Endothelial cell of umbilical vein (primary cell): ENCODE results near the gene SLC23A3.

Experiments used
- EZH2 ChIP-seq: IDR thresholded peaks from 2 replicates; pipeline ENCODE4 v1.6.1; 2012; ENCODE audit warnings: borderline replicate concordance, low read depth, mild to moderate bottlenecking, moderate library complexity, low read length, inconsistent platforms; ENCODE audit not compliant: severe bottlenecking
- FOS ChIP-seq: IDR thresholded peaks from 2 replicates; pipeline ENCODE4 v1.6.1; 2011; ENCODE audit warnings: mild to moderate bottlenecking, low read length, moderate library complexity, borderline replicate concordance; ENCODE audit not compliant: insufficient read depth
- GATA2 ChIP-seq: IDR thresholded peaks from 2 replicates; pipeline ENCODE4 v1.7.0; 2011; ENCODE audit warnings: low read depth, mild to moderate bottlenecking, moderate library complexity, mixed read lengths, low read length; ENCODE audit not compliant: insufficient read length, insufficient read depth
- JUN ChIP-seq: IDR thresholded peaks from 2 replicates; pipeline ENCODE4 v1.6.1; 2011; ENCODE audit warnings: borderline replicate concordance, low read depth; ENCODE audit not compliant: insufficient read length, insufficient read depth
- MYC ChIP-seq: IDR thresholded peaks from one replicate; pipeline ENCODE4 v1.6.1; 2011; ENCODE audit warnings: mild to moderate bottlenecking, low read depth, low read length
- POLR2A ChIP-seq: IDR thresholded peaks from 2 replicates; pipeline ENCODE4 v1.6.1; 2012; ENCODE audit warnings: low read depth, mild to moderate bottlenecking, control low read depth, low read length
- POLR2AphosphoS5 ChIP-seq: IDR thresholded peaks from 2 replicates; pipeline ENCODE4 v1.6.1; 2012; ENCODE audit warnings: low read depth, mild to moderate bottlenecking, control low read depth, low read length, moderate library complexity; ENCODE audit not compliant: insufficient read depth
- TF ChIP-seq, protein P1 (sequence below), 2 donors: IDR thresholded peaks; 1 replicate in 1 of 2; 2 replicates in 1 of 2; pipeline ENCODE4 v1.5.1; 2011; ENCODE audit warnings: low read length in 2 of 2, mild to moderate bottlenecking in 2 of 2, moderate library complexity in 2 of 2, control low read depth in 1 of 2, inconsistent platforms in 1 of 2, low read depth in 1 of 2; ENCODE audit not compliant: insufficient read depth in 1 of 2; ENCODE audit errors: extremely low read depth in 1 of 2
- TF ChIP-seq, protein P2 (sequence below): IDR thresholded peaks from 2 replicates; pipeline ENCODE4 v1.6.1; 2011; ENCODE audit not compliant: insufficient read depth, insufficient read length

DNA sequence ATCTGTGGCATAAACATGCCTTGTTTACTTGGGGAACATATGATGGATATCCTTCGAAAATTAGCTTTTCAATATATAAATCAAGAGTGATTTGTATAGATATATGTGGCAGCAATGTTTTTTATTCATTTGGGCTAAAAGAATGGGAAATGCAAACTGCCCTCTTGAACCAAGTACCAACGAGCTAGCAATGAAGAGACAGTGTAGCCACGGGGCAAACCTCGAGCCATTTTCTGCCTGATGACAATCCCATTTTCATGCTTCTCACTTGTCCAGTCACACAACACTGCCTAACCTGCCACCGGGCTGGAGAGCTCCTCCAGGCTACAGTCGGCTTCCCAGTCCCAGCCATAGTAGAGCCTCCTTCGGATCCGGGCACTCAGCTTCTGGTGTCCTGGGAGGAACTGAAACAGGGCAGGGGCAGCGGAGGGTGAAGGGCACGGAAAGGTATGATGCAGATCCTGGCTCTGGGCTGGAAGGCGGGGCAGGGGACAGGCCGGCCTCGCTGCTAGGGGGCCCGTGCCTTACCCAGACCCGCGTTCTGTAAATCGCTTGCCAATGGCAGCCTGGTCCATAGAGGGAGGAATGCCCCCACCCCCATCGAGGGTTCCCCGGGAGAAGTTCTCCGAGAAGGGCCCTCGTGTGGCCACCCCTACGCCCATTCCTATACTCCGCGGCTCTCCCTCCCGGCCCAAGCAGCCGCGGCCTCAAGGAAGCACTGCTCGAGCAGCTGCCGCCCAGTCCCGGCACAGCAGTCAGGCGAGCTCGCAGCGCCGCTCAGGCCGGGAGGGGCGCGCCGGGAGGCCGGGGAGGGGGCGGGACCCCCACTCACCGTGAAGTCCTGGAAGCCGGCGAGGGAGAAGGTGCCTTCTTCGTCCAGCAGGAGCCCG lies 6.3 kb upstream of the SLC23A3 start:
- TF ChIP-seq, protein P1, sequence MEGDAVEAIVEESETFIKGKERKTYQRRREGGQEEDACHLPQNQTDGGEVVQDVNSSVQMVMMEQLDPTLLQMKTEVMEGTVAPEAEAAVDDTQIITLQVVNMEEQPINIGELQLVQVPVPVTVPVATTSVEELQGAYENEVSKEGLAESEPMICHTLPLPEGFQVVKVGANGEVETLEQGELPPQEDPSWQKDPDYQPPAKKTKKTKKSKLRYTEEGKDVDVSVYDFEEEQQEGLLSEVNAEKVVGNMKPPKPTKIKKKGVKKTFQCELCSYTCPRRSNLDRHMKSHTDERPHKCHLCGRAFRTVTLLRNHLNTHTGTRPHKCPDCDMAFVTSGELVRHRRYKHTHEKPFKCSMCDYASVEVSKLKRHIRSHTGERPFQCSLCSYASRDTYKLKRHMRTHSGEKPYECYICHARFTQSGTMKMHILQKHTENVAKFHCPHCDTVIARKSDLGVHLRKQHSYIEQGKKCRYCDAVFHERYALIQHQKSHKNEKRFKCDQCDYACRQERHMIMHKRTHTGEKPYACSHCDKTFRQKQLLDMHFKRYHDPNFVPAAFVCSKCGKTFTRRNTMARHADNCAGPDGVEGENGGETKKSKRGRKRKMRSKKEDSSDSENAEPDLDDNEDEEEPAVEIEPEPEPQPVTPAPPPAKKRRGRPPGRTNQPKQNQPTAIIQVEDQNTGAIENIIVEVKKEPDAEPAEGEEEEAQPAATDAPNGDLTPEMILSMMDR (IDR thresholded peaks at IDR 0.05; ENCODE audit: extremely low read depth in 1 of 2, insufficient read depth in 1 of 2, low read depth in 1 of 2, low read length in 2 of 2), result peak; percentile 6 to 7
- TF ChIP-seq EZH2, result no peak
- TF ChIP-seq POLR2AphosphoS5, result no peak
- TF ChIP-seq POLR2A, result no peak
- TF ChIP-seq, protein P2, sequence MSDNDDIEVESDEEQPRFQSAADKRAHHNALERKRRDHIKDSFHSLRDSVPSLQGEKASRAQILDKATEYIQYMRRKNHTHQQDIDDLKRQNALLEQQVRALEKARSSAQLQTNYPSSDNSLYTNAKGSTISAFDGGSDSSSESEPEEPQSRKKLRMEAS, result no peak
- TF ChIP-seq FOS, result no peak
- TF ChIP-seq GATA2, result no peak
- TF ChIP-seq MYC, result no peak
- TF ChIP-seq JUN, result no peak
